ENCODE measurements around the gene FNDC8. TPM values are rescaled to one million over a fixed set of nuclear protein-coding genes. Genes with fewer than 3 reads are reported as not detected.
"Not testable (repeated sequence)": the region's sequence is repeated elsewhere in the genome, so short reads cannot be mapped to it uniquely, and the experiment has no call there.

Gene FNDC8
- total and polyA plus RNA-seq, 9 of the 15 experiments (the other 6 are each of a cell fraction or from before 2014, with no cell fraction given) = 0.04 TPM; not detected in 8

DNA sequence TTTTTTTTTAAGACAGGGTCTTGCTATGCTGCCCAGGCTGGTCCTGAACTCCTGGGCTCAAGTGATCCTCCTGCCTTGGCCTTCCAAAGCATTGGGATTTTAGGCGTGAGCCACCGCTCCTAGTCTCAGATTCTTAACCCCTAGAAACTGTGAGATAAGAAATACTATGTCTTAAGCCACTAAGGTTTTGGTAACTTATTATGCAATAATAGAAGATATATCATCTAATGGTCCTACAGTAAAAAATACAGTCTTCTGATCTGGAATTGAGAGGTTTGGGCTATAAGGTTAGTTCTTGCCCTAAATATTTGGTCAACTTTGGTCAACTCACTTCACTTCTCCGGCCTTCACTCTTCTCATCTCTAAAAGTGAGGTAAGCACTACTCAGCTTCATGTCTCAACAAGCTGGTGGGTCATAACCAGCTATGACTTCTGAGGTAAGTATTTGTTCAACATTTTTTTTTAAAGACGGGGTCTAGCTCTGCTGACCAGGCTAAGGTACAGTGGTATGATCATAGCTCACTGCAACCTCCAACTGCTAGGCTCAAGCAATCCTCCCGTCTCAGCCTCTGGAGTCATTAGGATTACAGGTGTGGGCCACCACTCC lies 16.5 kb upstream of the FNDC8 start (continued):
- TF ChIP-seq, protein P1, sequence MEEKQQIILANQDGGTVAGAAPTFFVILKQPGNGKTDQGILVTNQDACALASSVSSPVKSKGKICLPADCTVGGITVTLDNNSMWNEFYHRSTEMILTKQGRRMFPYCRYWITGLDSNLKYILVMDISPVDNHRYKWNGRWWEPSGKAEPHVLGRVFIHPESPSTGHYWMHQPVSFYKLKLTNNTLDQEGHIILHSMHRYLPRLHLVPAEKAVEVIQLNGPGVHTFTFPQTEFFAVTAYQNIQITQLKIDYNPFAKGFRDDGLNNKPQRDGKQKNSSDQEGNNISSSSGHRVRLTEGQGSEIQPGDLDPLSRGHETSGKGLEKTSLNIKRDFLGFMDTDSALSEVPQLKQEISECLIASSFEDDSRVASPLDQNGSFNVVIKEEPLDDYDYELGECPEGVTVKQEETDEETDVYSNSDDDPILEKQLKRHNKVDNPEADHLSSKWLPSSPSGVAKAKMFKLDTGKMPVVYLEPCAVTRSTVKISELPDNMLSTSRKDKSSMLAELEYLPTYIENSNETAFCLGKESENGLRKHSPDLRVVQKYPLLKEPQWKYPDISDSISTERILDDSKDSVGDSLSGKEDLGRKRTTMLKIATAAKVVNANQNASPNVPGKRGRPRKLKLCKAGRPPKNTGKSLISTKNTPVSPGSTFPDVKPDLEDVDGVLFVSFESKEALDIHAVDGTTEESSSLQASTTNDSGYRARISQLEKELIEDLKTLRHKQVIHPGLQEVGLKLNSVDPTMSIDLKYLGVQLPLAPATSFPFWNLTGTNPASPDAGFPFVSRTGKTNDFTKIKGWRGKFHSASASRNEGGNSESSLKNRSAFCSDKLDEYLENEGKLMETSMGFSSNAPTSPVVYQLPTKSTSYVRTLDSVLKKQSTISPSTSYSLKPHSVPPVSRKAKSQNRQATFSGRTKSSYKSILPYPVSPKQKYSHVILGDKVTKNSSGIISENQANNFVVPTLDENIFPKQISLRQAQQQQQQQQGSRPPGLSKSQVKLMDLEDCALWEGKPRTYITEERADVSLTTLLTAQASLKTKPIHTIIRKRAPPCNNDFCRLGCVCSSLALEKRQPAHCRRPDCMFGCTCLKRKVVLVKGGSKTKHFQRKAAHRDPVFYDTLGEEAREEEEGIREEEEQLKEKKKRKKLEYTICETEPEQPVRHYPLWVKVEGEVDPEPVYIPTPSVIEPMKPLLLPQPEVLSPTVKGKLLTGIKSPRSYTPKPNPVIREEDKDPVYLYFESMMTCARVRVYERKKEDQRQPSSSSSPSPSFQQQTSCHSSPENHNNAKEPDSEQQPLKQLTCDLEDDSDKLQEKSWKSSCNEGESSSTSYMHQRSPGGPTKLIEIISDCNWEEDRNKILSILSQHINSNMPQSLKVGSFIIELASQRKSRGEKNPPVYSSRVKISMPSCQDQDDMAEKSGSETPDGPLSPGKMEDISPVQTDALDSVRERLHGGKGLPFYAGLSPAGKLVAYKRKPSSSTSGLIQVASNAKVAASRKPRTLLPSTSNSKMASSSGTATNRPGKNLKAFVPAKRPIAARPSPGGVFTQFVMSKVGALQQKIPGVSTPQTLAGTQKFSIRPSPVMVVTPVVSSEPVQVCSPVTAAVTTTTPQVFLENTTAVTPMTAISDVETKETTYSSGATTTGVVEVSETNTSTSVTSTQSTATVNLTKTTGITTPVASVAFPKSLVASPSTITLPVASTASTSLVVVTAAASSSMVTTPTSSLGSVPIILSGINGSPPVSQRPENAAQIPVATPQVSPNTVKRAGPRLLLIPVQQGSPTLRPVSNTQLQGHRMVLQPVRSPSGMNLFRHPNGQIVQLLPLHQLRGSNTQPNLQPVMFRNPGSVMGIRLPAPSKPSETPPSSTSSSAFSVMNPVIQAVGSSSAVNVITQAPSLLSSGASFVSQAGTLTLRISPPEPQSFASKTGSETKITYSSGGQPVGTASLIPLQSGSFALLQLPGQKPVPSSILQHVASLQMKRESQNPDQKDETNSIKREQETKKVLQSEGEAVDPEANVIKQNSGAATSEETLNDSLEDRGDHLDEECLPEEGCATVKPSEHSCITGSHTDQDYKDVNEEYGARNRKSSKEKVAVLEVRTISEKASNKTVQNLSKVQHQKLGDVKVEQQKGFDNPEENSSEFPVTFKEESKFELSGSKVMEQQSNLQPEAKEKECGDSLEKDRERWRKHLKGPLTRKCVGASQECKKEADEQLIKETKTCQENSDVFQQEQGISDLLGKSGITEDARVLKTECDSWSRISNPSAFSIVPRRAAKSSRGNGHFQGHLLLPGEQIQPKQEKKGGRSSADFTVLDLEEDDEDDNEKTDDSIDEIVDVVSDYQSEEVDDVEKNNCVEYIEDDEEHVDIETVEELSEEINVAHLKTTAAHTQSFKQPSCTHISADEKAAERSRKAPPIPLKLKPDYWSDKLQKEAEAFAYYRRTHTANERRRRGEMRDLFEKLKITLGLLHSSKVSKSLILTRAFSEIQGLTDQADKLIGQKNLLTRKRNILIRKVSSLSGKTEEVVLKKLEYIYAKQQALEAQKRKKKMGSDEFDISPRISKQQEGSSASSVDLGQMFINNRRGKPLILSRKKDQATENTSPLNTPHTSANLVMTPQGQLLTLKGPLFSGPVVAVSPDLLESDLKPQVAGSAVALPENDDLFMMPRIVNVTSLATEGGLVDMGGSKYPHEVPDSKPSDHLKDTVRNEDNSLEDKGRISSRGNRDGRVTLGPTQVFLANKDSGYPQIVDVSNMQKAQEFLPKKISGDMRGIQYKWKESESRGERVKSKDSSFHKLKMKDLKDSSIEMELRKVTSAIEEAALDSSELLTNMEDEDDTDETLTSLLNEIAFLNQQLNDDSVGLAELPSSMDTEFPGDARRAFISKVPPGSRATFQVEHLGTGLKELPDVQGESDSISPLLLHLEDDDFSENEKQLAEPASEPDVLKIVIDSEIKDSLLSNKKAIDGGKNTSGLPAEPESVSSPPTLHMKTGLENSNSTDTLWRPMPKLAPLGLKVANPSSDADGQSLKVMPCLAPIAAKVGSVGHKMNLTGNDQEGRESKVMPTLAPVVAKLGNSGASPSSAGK (IDR thresholded peaks at IDR 0.05) = no peak

- H3K9me3 ChIP-seq (replicated peaks; ENCODE audit: control insufficient read depth, insufficient read depth, low read depth, low read length); H3K79me2 ChIP-seq (ENCODE audit: control insufficient read depth, insufficient read depth, low read length); H3K4me2 ChIP-seq (ENCODE audit: insufficient read depth, low read length); H3K4me3 ChIP-seq; H3K27ac ChIP-seq (ENCODE audit: extremely low read depth, low read depth, low read length); ATAC-seq; FAIRE-seq; H3K27me3 ChIP-seq (ENCODE audit: control insufficient read depth in 2 of 2, insufficient read depth in 2 of 2, low read length in 2 of 2); H3K9me1 ChIP-seq (ENCODE audit: control insufficient read depth, insufficient read depth, low read length); DNase-seq (ENCODE audit: extremely low read depth in 1 of 4, low spot score in 3 of 4); H3K4me1 ChIP-seq (replicated peaks in 1 of 2; ENCODE audit: control insufficient read depth in 2 of 2, insufficient read depth in 2 of 2, low read length in 2 of 2); H4K20me1 ChIP-seq (replicated peaks; ENCODE audit: control insufficient read depth, insufficient read depth, low read length); BruUV-seq (replicated peaks); H2AFZ ChIP-seq (ENCODE audit: low read depth, low read length); intact Hi-C loops (cut with micrococcal nuclease); CTCF ChIA-PET (ENCODE audit: low intra/inter-chr PET ratio); H3K9ac ChIP-seq (ENCODE audit: insufficient read depth in 1 of 2, low read depth in 2 of 2, low read length in 2 of 2): not testable (repeated sequence)
- in situ Hi-C loops (cut with MboI) = loop anchor here (10.0 kb wide), 1 partner anchor 576 kb away; no protein-coding TSS in a partner anchor
- 98% methylated on average over 12 of the region's 17 CpGs for WGBS (ENCODE audit: insufficient coverage, low coverage, missing lambda C conversion rate)
- peaks cover 21% of the 10 kb centered on the region; the same call in 2 of the 3 replicates for H3K36me3 ChIP-seq (ENCODE audit: control insufficient read depth, insufficient read depth, low read length)
- POLR2A ChIA-PET = interaction anchor here (0.7 kb wide), 1 partner anchor 16 kb away, joined by 3 read pairs; no protein-coding TSS in a partner anchor
Observed at GRCh38 chr17:35110791-35111190, 10.6 kb upstream of the FNDC8 start.
